Posterior vena cava (tissue), 2 donors: ENCODE data around the gene CDH24. TPM values are rescaled to one million over a fixed set of nuclear protein-coding genes. Genes with fewer than 3 reads are reported as not detected.

Experiments used
- DNase-seq: peaks from one replicate; pipeline ENCODE4 v3.0.0-alpha.2; 2020; ENCODE audit warnings: low spot score
- intact Hi-C, 2 donors: fragments of 100-400 bp; cut with DNase I; formaldehyde crosslinking; loops; one replicate each; pipeline versions ENCODE4 v1.14.1 to v1.14.2; 2022 to 2023
- total RNA-seq, 2 donors: library from RNA; stranded (reverse); fragmentation: NEBNext Ultra II Directional; extraction: Animal tissue kit (Norgen Biotek cat#: 25700); gene quantifications; one replicate each; pipeline ENCODE4 v1.2.1, GENCODE V29; 2021
- donor health status: DM: yes; HTN: yes; CAD: no.
- donor health status: DM: yes; HTN: yes; CAD: no.

The CDH24 gene
- total RNA-seq, 2 donors from 2014 or later = 1.8 to 2.9 TPM

GRCh38 chr14:23093526-23093925, 36.2 kb upstream of the CDH24 start:
- intact Hi-C loops = no loop called here
- no peak for DNase-seq

GRCh38 chr14:23093104-23093503, 35.8 kb upstream of the CDH24 start:
- intact Hi-C loops = no loop called here
- no peak for DNase-seq

DNA sequence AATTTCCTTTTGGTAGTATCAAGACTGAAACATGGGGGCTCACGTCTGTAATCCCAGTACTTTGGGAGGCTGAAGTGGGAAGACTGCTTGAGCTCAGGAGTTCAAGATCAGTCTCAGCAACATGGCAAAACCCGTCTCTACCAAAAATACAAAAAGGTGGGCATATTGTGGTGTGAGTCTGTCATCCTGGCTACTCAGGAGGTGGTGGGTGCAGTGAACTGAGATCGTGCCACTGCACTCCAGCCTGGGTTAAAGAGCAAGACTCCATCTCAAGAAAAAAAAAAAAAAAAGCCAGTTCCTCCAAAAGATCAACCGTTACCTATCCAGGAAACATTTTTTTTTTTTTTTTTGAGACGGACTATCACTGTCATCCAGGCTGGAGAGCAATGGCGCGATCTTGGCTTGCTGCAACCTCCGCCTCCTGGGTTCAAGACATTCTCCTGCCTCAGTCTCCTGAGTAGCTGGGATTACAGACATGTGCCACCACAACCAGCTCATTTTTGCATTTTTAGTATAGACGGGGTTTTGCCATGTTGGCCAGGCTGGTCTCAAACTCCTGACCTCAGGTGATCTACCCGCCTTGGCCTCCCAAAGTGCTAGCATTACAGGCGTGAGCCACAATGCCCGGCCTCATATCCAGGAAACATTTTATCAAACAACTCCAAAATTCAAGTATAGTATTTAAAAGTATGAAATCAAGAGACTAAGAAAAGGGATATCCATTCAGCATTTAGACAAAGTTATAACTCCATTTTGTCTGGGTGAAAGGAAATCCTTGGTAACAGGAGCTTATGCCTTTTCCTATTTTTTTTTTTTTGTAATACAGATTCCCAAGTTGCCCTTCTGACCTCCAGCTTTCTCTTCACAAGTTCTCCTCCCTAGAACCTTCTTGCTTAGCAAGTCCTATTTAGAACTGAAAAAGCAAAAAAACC, 34.2 kb upstream of the CDH24 start:
- intact Hi-C loops = no loop called here
- peak; percentile 28 for DNase-seq

- DNase-seq = no peak
- intact Hi-C loops = no loop called here
These were observed 32.9 kb upstream of the CDH24 start for GRCh38 chr14:23090254-23090636.

DNA sequence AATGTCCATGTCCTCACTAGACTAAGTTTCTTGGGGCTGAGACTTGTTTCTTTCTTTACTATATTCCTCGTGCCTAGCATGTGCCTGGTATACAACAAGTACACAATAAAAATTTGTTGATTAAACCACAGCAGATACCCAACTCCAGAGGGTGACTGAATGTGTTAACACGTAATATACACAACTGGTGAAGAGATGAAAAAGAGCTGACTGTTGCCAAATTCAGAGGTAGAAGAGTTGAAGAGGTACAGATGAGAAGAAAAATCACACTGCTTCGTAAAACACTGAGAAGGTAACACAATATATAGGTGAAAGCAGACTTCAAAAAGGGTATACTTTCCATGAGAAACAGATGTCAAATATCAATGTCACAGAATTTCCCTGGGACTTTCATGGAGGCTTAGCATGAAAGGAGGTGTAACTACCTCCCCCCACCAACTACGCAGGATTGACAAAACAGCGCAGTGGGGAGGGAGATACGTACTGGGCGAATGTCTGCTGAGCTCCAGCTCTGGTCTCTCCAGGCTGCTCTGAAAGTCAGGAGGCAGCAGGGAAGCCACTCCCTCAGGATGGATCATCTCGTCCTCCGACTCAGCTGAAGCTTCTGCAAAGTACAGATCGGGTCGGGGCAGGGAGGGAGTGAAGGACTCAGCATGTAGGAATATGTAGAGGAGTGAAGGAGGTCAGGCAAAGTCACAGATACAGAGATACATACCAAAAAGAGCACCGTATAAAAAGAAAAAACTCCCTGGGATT, 32.4 kb upstream of the CDH24 start:
- intact Hi-C loops = no loop called here
- DNase-seq = peak; percentile 60

DNA sequence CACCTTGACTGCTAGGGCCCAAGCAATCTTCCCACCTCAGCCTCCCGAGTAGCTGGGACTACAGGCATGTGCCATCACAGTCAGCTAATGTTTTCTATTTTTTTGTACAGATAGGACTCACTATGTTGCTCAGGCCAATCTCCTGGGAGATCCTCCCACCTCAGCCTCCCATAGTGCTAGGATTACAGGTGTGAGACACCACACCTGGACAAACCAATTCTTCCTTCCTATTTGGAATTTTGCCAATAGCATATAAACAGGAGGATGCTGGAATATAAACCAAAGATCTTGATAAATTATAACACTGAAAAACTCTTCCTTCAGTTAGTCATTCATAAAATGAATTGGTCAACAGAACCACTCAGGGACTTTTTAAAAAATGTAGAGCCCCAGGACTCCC, 29.2 kb upstream of the CDH24 start:
- intact Hi-C loops = no loop called here
- DNase-seq = no peak

GRCh38 chr14:23085458-23085857, 28.1 kb upstream of the CDH24 start:
- intact Hi-C loops = no loop called here
- DNase-seq = no peak

GRCh38 chr14:23080474-23080873, 23.2 kb upstream of the CDH24 start:
- intact Hi-C loops = no loop called here
- no peak for DNase-seq

GRCh38 chr14:23079716-23080115, 22.4 kb upstream of the CDH24 start:
- no peak for DNase-seq
- intact Hi-C loops = no loop called here

- intact Hi-C loops = no loop called here
- peak; percentile 90 for DNase-seq
These were observed 21.4 kb upstream of the CDH24 start for GRCh38 chr14:23078692-23079116.

- DNase-seq = peak; percentile 38
- intact Hi-C loops = no loop called here
These were observed 20.6 kb upstream of the CDH24 start for GRCh38 chr14:23077962-23078361.

DNA sequence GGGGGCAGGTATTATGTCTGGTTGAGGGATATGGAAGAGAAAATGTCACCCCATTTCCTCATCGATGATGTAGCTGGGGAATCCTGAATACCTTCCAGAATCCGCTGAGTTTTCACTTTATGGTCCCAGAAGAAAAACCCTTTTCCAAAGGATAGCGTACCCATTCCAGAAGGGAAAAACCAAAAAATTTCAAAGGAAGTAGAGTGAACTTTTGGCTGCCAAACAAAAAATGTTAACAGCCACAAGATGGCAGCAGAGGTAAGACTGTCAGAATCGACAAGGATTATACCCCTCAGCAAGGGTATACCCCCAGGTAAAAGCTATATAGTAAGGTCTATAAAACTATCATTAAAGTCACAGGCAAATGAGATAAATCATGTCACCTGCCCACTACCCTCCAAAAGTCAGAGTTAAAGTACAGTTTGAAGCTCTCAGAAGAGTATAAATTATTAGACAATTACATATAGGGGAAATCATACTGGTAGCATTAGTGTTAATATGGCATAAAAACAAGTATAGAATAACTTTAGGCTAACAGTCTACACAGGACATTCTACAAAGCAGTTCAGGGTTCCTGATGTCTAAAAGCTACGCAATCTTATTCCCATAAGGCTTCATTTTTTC, 19.6 kb upstream of the CDH24 start:
- intact Hi-C loops = no loop called here
- DNase-seq = no peak

DNA sequence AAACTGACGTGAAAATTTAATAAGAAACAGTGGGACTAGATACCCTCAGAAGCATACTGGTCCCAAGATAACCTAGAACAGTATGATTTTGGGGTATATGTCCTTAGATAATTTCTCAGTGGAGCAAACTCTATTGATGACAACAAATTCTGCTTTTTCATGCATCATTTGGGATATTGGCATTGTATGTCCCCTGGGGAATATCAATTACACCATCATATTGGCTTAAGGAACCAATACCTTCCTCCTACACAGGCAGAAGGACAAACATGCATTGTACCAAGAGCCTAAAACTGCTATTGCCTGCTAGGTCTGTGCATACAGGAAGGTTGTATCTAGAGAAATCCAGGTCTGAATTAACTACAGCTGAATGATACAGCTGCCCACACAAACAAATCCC, 17.6 kb upstream of the CDH24 start:
- intact Hi-C loops = no loop called here
- DNase-seq = no peak

- DNase-seq = peak; percentile 56
- intact Hi-C loops = no loop called here
These were observed 14.7 kb upstream of the CDH24 start for GRCh38 chr14:23071921-23072539.

- peak; percentile 95 for DNase-seq
- intact Hi-C loops = no loop called here
These were observed 14.1 kb upstream of the CDH24 start for GRCh38 chr14:23071244-23071920.

- peak; percentile 17 for DNase-seq
- intact Hi-C loops = no loop called here
These were observed 13.2 kb upstream of the CDH24 start for GRCh38 chr14:23070262-23071129.

GRCh38 chr14:23069413-23069806, 12.1 kb upstream of the CDH24 start:
- peak; percentile 56 for DNase-seq
- intact Hi-C loops = loop anchor here in 1 of 2 donors (5.0 kb wide), 1 partner anchor 43 kb away; no protein-coding TSS in a partner anchor

DNA sequence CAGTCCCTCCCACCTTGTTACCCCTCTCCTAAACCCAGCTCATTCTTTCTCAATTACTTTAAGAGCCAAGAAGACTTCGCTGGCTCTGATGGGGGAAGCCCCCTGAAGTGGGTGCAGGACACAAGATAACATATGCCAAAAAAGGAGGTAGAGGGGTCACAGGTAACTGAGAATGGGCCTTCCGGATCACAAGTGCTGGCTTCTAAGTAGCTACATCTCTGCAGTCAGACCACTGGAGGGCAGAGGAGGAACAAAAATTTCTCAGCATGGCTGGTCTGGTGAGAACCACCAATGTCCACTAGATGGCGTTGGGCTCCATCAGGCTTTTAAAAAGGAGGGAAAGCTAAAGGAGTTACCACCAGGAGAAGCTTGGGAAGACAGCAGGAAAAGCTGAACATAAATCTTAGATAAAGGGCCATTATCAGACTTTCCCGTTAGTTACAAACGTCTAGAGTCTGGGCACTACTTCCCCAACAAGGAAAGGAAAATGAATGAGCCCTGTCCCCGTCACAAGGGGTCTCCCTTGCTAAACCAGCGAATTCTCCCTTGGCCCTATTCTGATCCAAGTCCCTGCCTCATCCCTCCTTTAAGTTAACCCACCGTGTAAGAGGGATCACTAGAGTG, 11.6 kb upstream of the CDH24 start:
- DNase-seq = peak; percentile 86
- intact Hi-C loops = loop anchor here in 1 of 2 donors (5.0 kb wide), 1 partner anchor 43 kb away; no protein-coding TSS in a partner anchor
